Endothelial cell of umbilical vein (primary cell): ENCODE data around the gene SARNP. TPM values are rescaled to one million over a fixed set of nuclear protein-coding genes. Genes with fewer than 3 reads are reported as not detected.

Source experiments
- BruUV-seq: library from RNA; stranded (reverse); fragments of 400-500 nt; replicated peaks from 2 replicates; lab custom pipeline; 2021; lab: Mats Ljungman, UMichigan
- CTCF ChIA-PET: fragments of 300-600, 350-600 bp; sonication (Branson Sonifier 250); formaldehyde crosslinking; loops from one replicate; lab custom pipeline; 2021; ENCODE audit warnings: antibody characterized with exemption, inconsistent platforms; lab: Charles Lee
- POLR2A ChIA-PET: fragments of 300-600, 350-600 bp; sonication (Branson Sonifier 250); formaldehyde crosslinking; loops from one replicate; lab custom pipeline; 2021; ENCODE audit warnings: antibody characterized with exemption, inconsistent platforms; lab: Charles Lee
- DNase-seq: peaks from one replicate; pipeline ENCODE4 v3.0.0-alpha.2; 2011; ENCODE audit warnings: low read depth, low spot score
- FAIRE-seq: peaks from 2 replicates; lab custom pipeline; 2011; peaks lifted over from hg19 to GRCh38; lab: Jason Lieb, UNC
- H2AFZ ChIP-seq: 2 replicates; pipeline ENCODE4 v1.6.0; 2012; ENCODE audit warnings: low read depth, low read length, control low read depth, inconsistent platforms
- H3K27ac ChIP-seq: 2 replicates; pipeline ENCODE4 v1.5.1; 2011; ENCODE audit warnings: low read depth, mild to moderate bottlenecking, control low read depth, low read length, moderate library complexity; ENCODE audit not compliant: insufficient read depth
- H3K27me3 ChIP-seq, 2 experiments: 2 replicates each; pipeline versions ENCODE4 v1.6.0 to v1.6.1; 2011; ENCODE audit warnings: low read length in 2 of 2, mixed read lengths in 1 of 2; ENCODE audit not compliant: control insufficient read depth in 2 of 2, insufficient read depth in 2 of 2
- H3K36me3 ChIP-seq, 2 experiments: 2 replicates in 1 of 2; 3 replicates in 1 of 2; pipeline ENCODE4 v1.5.1; 2011; ENCODE audit warnings: low read length in 2 of 2, mild to moderate bottlenecking in 1 of 2, moderate library complexity in 1 of 2; ENCODE audit not compliant: control insufficient read depth in 2 of 2, insufficient read depth in 2 of 2; ENCODE audit errors: extremely low read depth in 1 of 2
- H3K4me1 ChIP-seq: 3 replicates; pipeline ENCODE4 v1.5.1; 2011; ENCODE audit warnings: mild to moderate bottlenecking, low read length; ENCODE audit not compliant: control insufficient read depth, insufficient read depth; ENCODE audit errors: extremely low read depth
- H3K4me2 ChIP-seq: 2 replicates; pipeline ENCODE4 v1.6.1; 2011; ENCODE audit warnings: low read length, control low read depth, mixed read lengths; ENCODE audit not compliant: insufficient read depth
- H3K4me3 ChIP-seq, 3 experiments: fragments of 200-600 bp in 1 of 3; sonication (generic), shearing (Covaris generic) in 1 of 3; replicated peaks in 1 of 3; 2 replicates each; pipeline ENCODE4 v1.5.1; 2011 to 2016; ENCODE audit warnings: control low read depth in 3 of 3, low read length in 3 of 3, mild to moderate bottlenecking in 2 of 3, inconsistent platforms in 1 of 3, low read depth in 1 of 3, moderate library complexity in 1 of 3; ENCODE audit not compliant: insufficient read depth in 1 of 3
- H3K79me2 ChIP-seq: 2 replicates; pipeline ENCODE4 v1.6.0; 2012; ENCODE audit warnings: low read length, inconsistent platforms; ENCODE audit not compliant: control insufficient read depth, insufficient read depth
- H3K9ac ChIP-seq: replicated peaks from 2 replicates; pipeline ENCODE3; 2011; ENCODE audit warnings: low read length, control low read depth; ENCODE audit not compliant: insufficient read depth; ENCODE audit errors: extremely low read depth
- H3K9me1 ChIP-seq: replicated peaks from 3 replicates; pipeline ENCODE4 v1.6.0; 2011; ENCODE audit warnings: mild to moderate bottlenecking, low read length; ENCODE audit not compliant: control insufficient read depth, insufficient read depth; ENCODE audit errors: extremely low read depth
- H3K9me3 ChIP-seq: replicated peaks from 2 replicates; pipeline ENCODE4 v1.5.1; 2012; ENCODE audit warnings: low read length, inconsistent platforms; ENCODE audit not compliant: control insufficient read depth, insufficient read depth
- H4K20me1 ChIP-seq: replicated peaks from 2 replicates; pipeline ENCODE3; 2011; ENCODE audit warnings: mild to moderate bottlenecking, low read length; ENCODE audit not compliant: control insufficient read depth, insufficient read depth; ENCODE audit errors: extremely low read depth
- CTCF ChIP-seq, 2 donors: IDR thresholded peaks; 1 replicate in 1 of 2; 2 replicates in 1 of 2; pipeline ENCODE4 v1.5.1; 2011; ENCODE audit warnings: low read length in 2 of 2, mild to moderate bottlenecking in 2 of 2, moderate library complexity in 2 of 2, control low read depth in 1 of 2, inconsistent platforms in 1 of 2, low read depth in 1 of 2; ENCODE audit not compliant: insufficient read depth in 1 of 2; ENCODE audit errors: extremely low read depth in 1 of 2
- EZH2 ChIP-seq: IDR thresholded peaks from 2 replicates; pipeline ENCODE4 v1.6.1; 2012; ENCODE audit warnings: borderline replicate concordance, low read depth, mild to moderate bottlenecking, moderate library complexity, low read length, inconsistent platforms; ENCODE audit not compliant: severe bottlenecking
- FOS ChIP-seq: IDR thresholded peaks from 2 replicates; pipeline ENCODE4 v1.6.1; 2011; ENCODE audit warnings: mild to moderate bottlenecking, low read length, moderate library complexity, borderline replicate concordance; ENCODE audit not compliant: insufficient read depth
- GATA2 ChIP-seq: IDR thresholded peaks from 2 replicates; pipeline ENCODE4 v1.7.0; 2011; ENCODE audit warnings: low read depth, mild to moderate bottlenecking, moderate library complexity, mixed read lengths, low read length; ENCODE audit not compliant: insufficient read length, insufficient read depth
- JUN ChIP-seq: IDR thresholded peaks from 2 replicates; pipeline ENCODE4 v1.6.1; 2011; ENCODE audit warnings: borderline replicate concordance, low read depth; ENCODE audit not compliant: insufficient read length, insufficient read depth
- MYC ChIP-seq: IDR thresholded peaks from one replicate; pipeline ENCODE4 v1.6.1; 2011; ENCODE audit warnings: mild to moderate bottlenecking, low read depth, low read length
- POLR2A ChIP-seq: IDR thresholded peaks from 2 replicates; pipeline ENCODE4 v1.6.1; 2012; ENCODE audit warnings: low read depth, mild to moderate bottlenecking, control low read depth, low read length
- POLR2AphosphoS5 ChIP-seq: IDR thresholded peaks from 2 replicates; pipeline ENCODE4 v1.6.1; 2012; ENCODE audit warnings: low read depth, mild to moderate bottlenecking, control low read depth, low read length, moderate library complexity; ENCODE audit not compliant: insufficient read depth
- dilution Hi-C: fragments of 300-500 bp; cut with MboI; formaldehyde crosslinking; loops from one replicate; pipeline ENCODE4 v1.15.0; 2019; ENCODE audit warnings: low sequenced_read_pairs; ENCODE audit not compliant: extremely low pct_ligation_motif_present
- intact Hi-C: fragments of 100-400 bp; cut with micrococcal nuclease; formaldehyde crosslinking; loops from one replicate; pipeline ENCODE4 v1.10.0; 2022
- polyA plus RNA-seq, 4 experiments: library from polyadenylated mRNA; depleted of rRNA in 3 of 4; stranded (reverse) in 3 of 4; unstranded in 1 of 4; fragments of >200 nt; gene quantifications; 2 replicates each; pipeline versions ENCODE4 v1.2.1 to v1.2.3, GENCODE V29; 2011 to 2012; ENCODE audit warnings: missing spikeins in 1 of 4
- total RNA-seq: library from RNA; stranded (reverse); gene quantifications from 2 replicates; pipeline ENCODE4 v1.2.3, GENCODE V29; 2021
- TF ChIP-seq, protein P1 (sequence below): IDR thresholded peaks from 2 replicates; pipeline ENCODE4 v1.6.1; 2011; ENCODE audit not compliant: insufficient read depth, insufficient read length

SARNP gene
- total and polyA plus RNA-seq, 2 donors (not counting 3 experiments of a cell fraction or from before 2014, with no cell fraction given) = 88.1 to 101 TPM

GRCh38 chr12:55727643-55728185 lies 89.8 kb downstream of the SARNP start:
- peak overlapping the region; percentile 58 for H3K27ac ChIP-seq
- H3K9me1 ChIP-seq = no peaks in the 10 kb centered on the region
- no peak overlapping the region for H2AFZ ChIP-seq
- FAIRE-seq = no peak
- no peaks in the 10 kb centered on the region for H4K20me1 ChIP-seq
- peaks cover 13 to 27% of the 10 kb centered on the region in 2 experiments for H3K36me3 ChIP-seq
- H3K9me3 ChIP-seq = no peaks in the 10 kb centered on the region
- ChIA-PET POLR2A (no interaction called here), CTCF (interaction anchor here (0.7 kb wide), 1 partner anchor 9 kb away, joined by 4 read pairs; no protein-coding TSS in a partner anchor)
- TSS peak; percentile 26 for BruUV-seq
- H3K9ac ChIP-seq = peak overlapping the region; percentile 94
- no peak for TF ChIP-seq POLR2AphosphoS5
- peak; percentile 29 for TF ChIP-seq POLR2A
- TF ChIP-seq JUN = no peak
- no peak for TF ChIP-seq CTCF (IDR thresholded peaks at IDR 0.05; ENCODE audit: extremely low read depth in 1 of 2, insufficient read depth in 1 of 2, low read depth in 1 of 2, low read length in 2 of 2)
- TF ChIP-seq, protein P1, sequence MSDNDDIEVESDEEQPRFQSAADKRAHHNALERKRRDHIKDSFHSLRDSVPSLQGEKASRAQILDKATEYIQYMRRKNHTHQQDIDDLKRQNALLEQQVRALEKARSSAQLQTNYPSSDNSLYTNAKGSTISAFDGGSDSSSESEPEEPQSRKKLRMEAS = no peak
- peak; percentile 37 for TF ChIP-seq GATA2
- TF ChIP-seq MYC = no peak
- TF ChIP-seq FOS = no peak
- TF ChIP-seq EZH2 = no peak
- DNase-seq = peak; percentile 41
- peak overlapping the region; percentile 46 for H3K4me2 ChIP-seq
- peaks cover 19% of the 10 kb centered on the region for H3K4me1 ChIP-seq
- intact Hi-C loops (no loop called here), dilution Hi-C loops (no loop called here)
- H3K79me2 ChIP-seq = peaks cover 30% of the 10 kb centered on the region
- no peaks in the 10 kb centered on the region for H3K27me3 ChIP-seq
- peak overlapping the region; percentile 71 to 89 (median 76) for H3K4me3 ChIP-seq
